IPS-15b (cell line): ENCODE measurements around the gene SMIM35.

Experiments used
- H3K27me3 ChIP-seq: one replicate; pipeline ENCODE4 v1.6.1; 2013; ENCODE audit warnings: low read length; ENCODE audit not compliant: control insufficient read depth, insufficient read depth
- H3K36me3 ChIP-seq: one replicate; pipeline ENCODE4 v1.6.1; 2013; ENCODE audit warnings: low read length; ENCODE audit not compliant: control insufficient read depth, insufficient read depth
- H3K4me1 ChIP-seq: one replicate; pipeline ENCODE4 v1.6.1; 2013; ENCODE audit warnings: mild to moderate bottlenecking, low read length; ENCODE audit not compliant: control insufficient read depth, insufficient read depth
- H3K4me3 ChIP-seq: one replicate; pipeline ENCODE4 v1.5.1; 2013; ENCODE audit warnings: low read depth, low read length
- H3K9ac ChIP-seq: one replicate; pipeline ENCODE4 v1.6.1; 2013; ENCODE audit warnings: low read depth, mild to moderate bottlenecking, low read length
- H3K9me3 ChIP-seq: one replicate; pipeline ENCODE4 v1.6.1; 2013; ENCODE audit warnings: mild to moderate bottlenecking, low read length; ENCODE audit not compliant: control insufficient read depth, insufficient read depth

The SMIM35 gene

GRCh38 chr11:118002010-118002540 is 84.7 kb downstream of the SMIM35 start:
- Histone ChIP-seq H3K4me3 (no peak overlapping the region), H3K9ac (no peak overlapping the region), H3K36me3 (no peaks in the 10 kb centered on the region), H3K9me3 (no peaks in the 10 kb centered on the region), H3K4me1 (peaks cover 5% of the 10 kb centered on the region), H3K27me3 (no peaks in the 10 kb centered on the region)

- Histone ChIP-seq H3K27me3 (no peaks in the 10 kb centered on the region), H3K4me3 (no peak overlapping the region), H3K9ac (no peak overlapping the region), H3K9me3 (no peaks in the 10 kb centered on the region), H3K4me1 (peaks cover 5% of the 10 kb centered on the region), H3K36me3 (no peaks in the 10 kb centered on the region)
These were observed 85.2 kb downstream of the SMIM35 start for GRCh38 chr11:118001494-118001971.

GRCh38 chr11:118000850-118001228 is 85.9 kb downstream of the SMIM35 start:
- Histone ChIP-seq H3K27me3 (no peaks in the 10 kb centered on the region), H3K9ac (no peak overlapping the region), H3K36me3 (no peaks in the 10 kb centered on the region), H3K9me3 (no peaks in the 10 kb centered on the region), H3K4me1 (peaks cover 5% of the 10 kb centered on the region), H3K4me3 (no peak overlapping the region)

- H3K4me1 ChIP-seq = peaks cover 5% of the 10 kb centered on the region
- no peaks in the 10 kb centered on the region for H3K9me3 ChIP-seq
- H3K4me3 ChIP-seq = no peak overlapping the region
- no peaks in the 10 kb centered on the region for H3K36me3 ChIP-seq
- H3K9ac ChIP-seq = no peak overlapping the region
- H3K27me3 ChIP-seq = no peaks in the 10 kb centered on the region
These were observed 86.5 kb downstream of the SMIM35 start for GRCh38 chr11:118000067-118000849.

GRCh38 chr11:117999354-117999993 is 87.3 kb downstream of the SMIM35 start:
- no peak overlapping the region for H3K4me3 ChIP-seq
- H3K9me3 ChIP-seq = no peaks in the 10 kb centered on the region
- peaks cover 5% of the 10 kb centered on the region for H3K4me1 ChIP-seq
- no peaks in the 10 kb centered on the region for H3K36me3 ChIP-seq
- H3K27me3 ChIP-seq = no peaks in the 10 kb centered on the region
- no peak overlapping the region for H3K9ac ChIP-seq

GRCh38 chr11:117998664-117999353 is 88.0 kb downstream of the SMIM35 start:
- no peak overlapping the region for H3K4me3 ChIP-seq
- H3K9ac ChIP-seq = no peak overlapping the region
- no peaks in the 10 kb centered on the region for H3K36me3 ChIP-seq
- H3K9me3 ChIP-seq = no peaks in the 10 kb centered on the region
- no peaks in the 10 kb centered on the region for H3K27me3 ChIP-seq
- peaks cover 5% of the 10 kb centered on the region for H3K4me1 ChIP-seq

- Histone ChIP-seq H3K4me1 (peaks cover 5% of the 10 kb centered on the region), H3K4me3 (no peak overlapping the region), H3K9me3 (no peaks in the 10 kb centered on the region), H3K9ac (no peak overlapping the region), H3K36me3 (no peaks in the 10 kb centered on the region), H3K27me3 (no peaks in the 10 kb centered on the region)
These were observed 88.8 kb downstream of the SMIM35 start for GRCh38 chr11:117997823-117998579.

GRCh38 chr11:117997406-117997805 is 89.4 kb downstream of the SMIM35 start:
- no peak overlapping the region for H3K4me3 ChIP-seq
- H3K36me3 ChIP-seq = no peaks in the 10 kb centered on the region
- no peak overlapping the region for H3K9ac ChIP-seq
- no peaks in the 10 kb centered on the region for H3K27me3 ChIP-seq
- peaks cover 1% of the 10 kb centered on the region for H3K4me1 ChIP-seq
- no peaks in the 10 kb centered on the region for H3K9me3 ChIP-seq

- no peaks in the 10 kb centered on the region for H3K4me1 ChIP-seq
- H3K9ac ChIP-seq = no peak overlapping the region
- H3K4me3 ChIP-seq = no peak overlapping the region
- H3K27me3 ChIP-seq = no peaks in the 10 kb centered on the region
- no peaks in the 10 kb centered on the region for H3K9me3 ChIP-seq
- H3K36me3 ChIP-seq = no peaks in the 10 kb centered on the region
These were observed 90.7 kb downstream of the SMIM35 start for GRCh38 chr11:117996058-117996457.

- Histone ChIP-seq H3K9ac (no peak overlapping the region), H3K4me1 (no peaks in the 10 kb centered on the region), H3K27me3 (no peaks in the 10 kb centered on the region), H3K4me3 (no peak overlapping the region), H3K36me3 (no peaks in the 10 kb centered on the region), H3K9me3 (no peaks in the 10 kb centered on the region)
These were observed 91.3 kb downstream of the SMIM35 start for GRCh38 chr11:117995472-117995871.
